Ovary (tissue), 9 donors: ENCODE measurements around the gene HIBCH. TPM values are rescaled to one million over a fixed set of nuclear protein-coding genes. Genes with fewer than 3 reads are reported as not detected.

Experiments used
- DNase-seq, 5 donors: peaks; one replicate each; pipeline ENCODE4 v3.0.0-alpha.2; 2019 to 2020
- H3K27ac ChIP-seq, 2 donors: fragments of 200-600 bp; one replicate each; pipeline versions ENCODE4 v1.5.1 to v1.8.0; 2019 to 2022
- H3K27me3 ChIP-seq: fragments of 200-600 bp; one replicate; pipeline ENCODE4 v1.8.0; 2022
- H3K36me3 ChIP-seq: fragments of 200-600 bp; sonication (generic); one replicate; pipeline ENCODE4 v1.5.1; 2019
- H3K4me1 ChIP-seq: one replicate; pipeline ENCODE4 v1.8.1; 2013; ENCODE audit warnings: mild to moderate bottlenecking, moderate library complexity; ENCODE audit not compliant: insufficient read depth
- H3K4me3 ChIP-seq: fragments of 200-600 bp; sonication (generic); one replicate; pipeline ENCODE4 v1.5.1; 2017
- H3K9me3 ChIP-seq, 2 donors: fragments of 200-600 bp in 1 of 2; sonication (generic) in 1 of 2; one replicate each; pipeline versions ENCODE4 v1.5.1 to v1.8.1; 2013 to 2019; ENCODE audit warnings: mild to moderate bottlenecking in 1 of 2, moderate library complexity in 1 of 2
- EP300 ChIP-seq: sonication (generic); formaldehyde crosslinking; IDR thresholded peaks from one replicate; pipeline ENCODE4 v1.6.1; 2017; ENCODE audit warnings: antibody characterized with exemption
- POLR2A ChIP-seq: fragments of 450-650 bp; IDR thresholded peaks from one replicate; pipeline ENCODE4 v1.6.1; 2017; ENCODE audit warnings: antibody characterized with exemption, mild to moderate bottlenecking, moderate library complexity
- WGBS, 3 donors: extraction: QIAGEN DNeasy Blood & Tissue Kit in 1 of 3; methylation state at CpG; one replicate each; pipeline versions ENCODE4 v1.1.5 to v1.1.7; 2013 to 2017; 5-methylcytosine and 5-hydroxymethylcytosine counted together
- intact Hi-C, 4 donors: fragments of 100-400 bp; cut with DNase I; formaldehyde crosslinking; loops; one replicate each; pipeline versions ENCODE4 v1.11.0 to v1.15.1; 2022 to 2023
- polyA plus RNA-seq, 2 donors: library from polyadenylated mRNA; stranded (reverse); fragments of 200-250 nt in 1 of 2; fragments of 350-450 nt in 1 of 2; fragmentation: Illumina TruSeq in 1 of 2; extraction: RNeasy Lipid Tissue Mini Kit (QIAGEN cat#74804) in 1 of 2; gene quantifications; one replicate each; pipeline ENCODE4 v1.2.3, GENCODE V29; 2013 to 2014
- total RNA-seq, 7 donors: library from RNA; depleted of rRNA in 2 of 7; stranded (reverse); fragments of >200 nt in 2 of 7; fragmentation: NEBNext Ultra II Directional in 3 of 7; extraction: Animal tissue kit (Norgen Biotek cat#: 25700) in 3 of 7; gene quantifications; one replicate each; pipeline versions ENCODE4 v1.1.0 to v1.2.4, GENCODE V29; 2016 to 2023
- TF ChIP-seq, protein P1 (sequence below), 3 donors: fragments of 450-650 bp in 2 of 3; fragments of 200-600 bp in 1 of 3; IDR thresholded peaks; one replicate each; pipeline versions ENCODE4 v1.5.1 to v1.8.0; 2016 to 2022; ENCODE audit warnings: antibody characterized with exemption in 3 of 3, mild to moderate bottlenecking in 1 of 3
- donor health status: DM: no; HTN: no; CAD: no; lungs with moderate emphysema.
- donor health status: DM: no; HTN: no; CAD: no.
- donor health status: Bipolar disorder and iron deficiency.
- donor health status: DM: yes; HTN: yes; CAD: no.
- donor health status: DM: no; HTN: no; CAD: no.
- donor health status: DM: yes; HTN: yes; CAD: no.

HIBCH gene
- total and polyA plus RNA-seq, 9 donors = 9.7 to 28.4 (median 21.7) TPM

DNA sequence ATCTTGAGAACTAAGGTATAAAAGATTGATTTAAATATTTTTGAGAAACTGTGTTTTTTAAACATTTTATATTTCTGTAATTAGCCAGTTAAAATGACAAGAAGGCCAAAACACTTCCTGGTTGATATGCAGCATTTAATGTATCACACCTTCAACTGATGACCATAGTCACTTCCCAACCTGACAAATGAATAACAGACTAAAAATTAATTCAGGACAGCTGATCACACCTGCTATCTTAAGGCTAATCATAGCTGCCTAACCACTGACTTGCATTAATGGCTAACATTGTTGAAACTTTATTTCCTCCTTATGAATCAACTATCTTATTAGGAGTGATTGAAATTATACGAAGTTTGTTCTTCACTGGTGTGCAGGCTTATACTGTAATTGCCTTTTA is 131.3 kb downstream of the HIBCH start:
- Histone ChIP-seq H3K27me3 (no peaks in the 10 kb centered on the region), H3K4me3 (no peak overlapping the region), H3K36me3 (no peaks in the 10 kb centered on the region), H3K4me1 (no peaks in the 10 kb centered on the region), H3K9me3 (no peaks in the 10 kb centered on the region), H3K27ac (no peak overlapping the region)
- no peak for DNase-seq
- intact Hi-C loops = no loop called here
- WGBS, 3 donors = 71 to 76% (median 76%) methylated on average over 1 of the region's 1 CpG
- TF ChIP-seq, protein P1, sequence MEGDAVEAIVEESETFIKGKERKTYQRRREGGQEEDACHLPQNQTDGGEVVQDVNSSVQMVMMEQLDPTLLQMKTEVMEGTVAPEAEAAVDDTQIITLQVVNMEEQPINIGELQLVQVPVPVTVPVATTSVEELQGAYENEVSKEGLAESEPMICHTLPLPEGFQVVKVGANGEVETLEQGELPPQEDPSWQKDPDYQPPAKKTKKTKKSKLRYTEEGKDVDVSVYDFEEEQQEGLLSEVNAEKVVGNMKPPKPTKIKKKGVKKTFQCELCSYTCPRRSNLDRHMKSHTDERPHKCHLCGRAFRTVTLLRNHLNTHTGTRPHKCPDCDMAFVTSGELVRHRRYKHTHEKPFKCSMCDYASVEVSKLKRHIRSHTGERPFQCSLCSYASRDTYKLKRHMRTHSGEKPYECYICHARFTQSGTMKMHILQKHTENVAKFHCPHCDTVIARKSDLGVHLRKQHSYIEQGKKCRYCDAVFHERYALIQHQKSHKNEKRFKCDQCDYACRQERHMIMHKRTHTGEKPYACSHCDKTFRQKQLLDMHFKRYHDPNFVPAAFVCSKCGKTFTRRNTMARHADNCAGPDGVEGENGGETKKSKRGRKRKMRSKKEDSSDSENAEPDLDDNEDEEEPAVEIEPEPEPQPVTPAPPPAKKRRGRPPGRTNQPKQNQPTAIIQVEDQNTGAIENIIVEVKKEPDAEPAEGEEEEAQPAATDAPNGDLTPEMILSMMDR (IDR thresholded peaks at IDR 0.05) = no peak
- TF ChIP-seq POLR2A (no peak), EP300 (no peak)

DNA sequence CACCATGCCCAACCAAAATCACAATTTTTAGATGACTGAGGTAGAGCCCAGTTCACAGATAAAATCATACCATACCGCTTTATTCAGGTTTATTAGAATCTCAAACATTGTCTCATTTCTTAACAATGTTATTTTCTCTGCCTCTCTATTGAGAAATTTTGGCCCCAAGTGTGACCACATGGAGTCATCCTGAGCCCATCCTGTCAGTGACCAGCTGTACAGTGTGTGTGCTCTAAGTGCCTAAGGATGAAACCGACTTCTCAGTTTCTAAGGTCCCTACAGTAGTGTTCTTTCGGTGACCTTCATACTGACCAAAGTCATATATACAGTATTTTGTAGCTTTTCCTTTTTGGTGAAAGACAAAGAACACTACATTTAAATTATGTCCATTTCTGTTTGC is 133.4 kb downstream of the HIBCH start:
- H3K4me1 ChIP-seq = no peaks in the 10 kb centered on the region
- H3K27ac ChIP-seq = no peak overlapping the region
- H3K36me3 ChIP-seq = no peaks in the 10 kb centered on the region
- H3K27me3 ChIP-seq = no peaks in the 10 kb centered on the region
- DNase-seq = no peak
- H3K9me3 ChIP-seq = no peaks in the 10 kb centered on the region
- no peak overlapping the region for H3K4me3 ChIP-seq
- TF ChIP-seq, protein P1 (IDR thresholded peaks at IDR 0.05) = no peak
- TF ChIP-seq POLR2A = no peak
- TF ChIP-seq EP300 = no peak
- WGBS, 3 donors = 97 to 98% (median 98%) methylated on average over 3 of the region's 3 CpGs
- intact Hi-C loops = no loop called here

DNA sequence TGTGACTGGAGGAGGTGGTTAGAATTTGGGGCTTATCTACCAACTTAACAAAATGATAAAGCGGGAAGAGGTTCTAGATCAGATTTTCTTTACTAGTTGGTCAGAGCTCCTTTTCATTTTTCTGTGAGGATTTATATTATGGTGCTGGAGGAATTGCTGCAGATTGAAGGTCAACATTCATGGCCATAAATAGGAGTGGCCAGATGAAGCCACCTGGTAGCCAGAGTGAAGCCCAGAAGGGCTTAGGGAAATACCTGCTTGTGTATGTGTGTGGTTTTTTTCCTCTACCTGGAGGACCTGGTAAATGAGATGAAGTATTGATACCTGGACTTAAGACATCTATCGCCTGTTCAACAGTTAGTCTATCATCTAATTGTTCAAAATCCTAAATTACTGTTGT is 134.2 kb downstream of the HIBCH start:
- no peaks in the 10 kb centered on the region for H3K27me3 ChIP-seq
- TF ChIP-seq EP300 = no peak
- TF ChIP-seq POLR2A = no peak
- TF ChIP-seq, protein P1 (IDR thresholded peaks at IDR 0.05) = no peak
- no peaks in the 10 kb centered on the region for H3K4me1 ChIP-seq
- H3K27ac ChIP-seq = no peak overlapping the region
- no peak overlapping the region for H3K4me3 ChIP-seq
- H3K9me3 ChIP-seq = no peaks in the 10 kb centered on the region
- intact Hi-C loops = no loop called here
- no peaks in the 10 kb centered on the region for H3K36me3 ChIP-seq
- 94 to 98% (median 95%) methylated on average over 2 of the region's 2 CpGs for WGBS, 3 donors
- no peak for DNase-seq

DNA sequence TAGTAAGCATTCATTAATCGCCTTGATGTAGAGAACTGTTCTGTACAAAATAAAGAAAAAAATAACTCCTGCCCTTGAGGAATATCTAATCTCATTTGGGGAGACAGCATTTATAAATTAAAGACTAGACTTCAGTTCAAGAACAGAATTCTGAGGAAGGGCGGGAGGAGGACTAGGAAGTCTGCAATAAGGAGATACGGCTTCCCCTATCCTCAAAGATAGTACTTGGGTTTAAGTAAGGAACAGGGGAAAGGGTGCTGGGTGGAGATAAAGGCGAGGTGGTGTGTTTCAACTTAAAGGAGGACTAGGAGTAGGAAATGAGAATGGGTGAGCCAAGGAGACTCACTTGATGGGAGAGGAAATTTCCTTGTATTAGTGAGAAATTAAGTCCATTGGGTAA is 135.2 kb downstream of the HIBCH start:
- 34 to 39% (median 34%) methylated on average over 4 of the region's 4 CpGs for whole genome bisulfite sequencing, 3 donors
- Histone ChIP-seq H3K36me3 (no peaks in the 10 kb centered on the region), H3K4me3 (no peak overlapping the region), H3K27me3 (no peaks in the 10 kb centered on the region), H3K9me3 (no peaks in the 10 kb centered on the region), H3K27ac (no peak overlapping the region), H3K4me1 (peaks cover 3% of the 10 kb centered on the region)
- intact Hi-C loops = no loop called here
- no peak for DNase-seq
- TF ChIP-seq POLR2A = no peak
- TF ChIP-seq EP300 = no peak
- TF ChIP-seq, protein P1 (IDR thresholded peaks at IDR 0.05) = no peak

GRCh38 chr2:190183539-190183938 is 136.1 kb downstream of the HIBCH start:
- TF ChIP-seq POLR2A (no peak), EP300 (no peak)
- TF ChIP-seq, protein P1 (IDR thresholded peaks at IDR 0.05) = no peak
- Histone ChIP-seq H3K27ac (no peak overlapping the region), H3K4me3 (no peak overlapping the region), H3K9me3 (no peaks in the 10 kb centered on the region), H3K27me3 (no peaks in the 10 kb centered on the region), H3K4me1 (peaks cover 3% of the 10 kb centered on the region), H3K36me3 (no peaks in the 10 kb centered on the region)
- intact Hi-C loops = no loop called here
- DNase-seq = no peak
- WGBS, 3 donors = 61 to 80% (median 74%) methylated on average over 2 of the region's 2 CpGs
